Liver (tissue), 9 donors: ENCODE results near the gene RAB5B. TPM values are rescaled to one million over a fixed set of nuclear protein-coding genes. Genes with fewer than 3 reads are reported as not detected.
"Not testable (repeated sequence)": the region's sequence is repeated elsewhere in the genome, so short reads cannot be mapped to it uniquely, and the experiment has no call there.

Experiments used
- DNase-seq: peaks from one replicate; pipeline ENCODE4 v3.0.0-alpha.2; 2017; ENCODE audit warnings: low spot score
- H3K27ac ChIP-seq, 2 donors: one replicate each; pipeline ENCODE4 v1.7.0; 2013; ENCODE audit warnings: inconsistent platforms in 2 of 2, low read length in 2 of 2, control low read depth in 1 of 2, low read depth in 1 of 2, mild to moderate bottlenecking in 1 of 2
- H3K27me3 ChIP-seq, 4 donors: one replicate each; pipeline versions ENCODE4 v1.6.1 to v1.7.0; 2013; ENCODE audit warnings: low read length in 3 of 4, inconsistent platforms in 1 of 4, mild to moderate bottlenecking in 1 of 4, moderate library complexity in 1 of 4; ENCODE audit not compliant: control insufficient read depth in 4 of 4, insufficient read depth in 4 of 4
- H3K36me3 ChIP-seq, 4 donors: one replicate each; pipeline versions ENCODE4 v1.6.1 to v1.7.0; 2013; ENCODE audit warnings: low read length in 3 of 4, mild to moderate bottlenecking in 3 of 4, low read depth in 1 of 4, moderate library complexity in 1 of 4; ENCODE audit not compliant: control insufficient read depth in 4 of 4, insufficient read depth in 3 of 4
- H3K4me1 ChIP-seq, 4 donors: one replicate each; pipeline versions ENCODE4 v1.6.1 to v1.7.0; 2013; ENCODE audit warnings: low read length in 3 of 4, mild to moderate bottlenecking in 3 of 4, moderate library complexity in 1 of 4; ENCODE audit not compliant: control insufficient read depth in 4 of 4, insufficient read depth in 4 of 4
- H3K4me3 ChIP-seq, 3 donors: one replicate each; pipeline versions ENCODE4 v1.6.1 to v1.7.0; 2013; ENCODE audit warnings: low read length in 3 of 3, control low read depth in 1 of 3, low read depth in 1 of 3, mild to moderate bottlenecking in 1 of 3
- H3K9ac ChIP-seq, 2 donors: one replicate each; pipeline ENCODE4 v1.7.0; 2013; ENCODE audit warnings: low read length in 2 of 2, mild to moderate bottlenecking in 2 of 2, moderate library complexity in 2 of 2, control low read depth in 1 of 2, low read depth in 1 of 2
- H3K9me3 ChIP-seq, 4 donors: one replicate each; pipeline versions ENCODE4 v1.6.1 to v1.7.0; 2013; ENCODE audit warnings: low read length in 3 of 4; ENCODE audit not compliant: control insufficient read depth in 4 of 4
- FOXA1 ChIP-seq: IDR thresholded peaks from 2 replicates; pipeline ENCODE4 v1.6.1; 2016; ENCODE audit warnings: antibody characterized with exemption
- FOXA2 ChIP-seq: IDR thresholded peaks from 2 replicates; pipeline ENCODE4 v1.6.1; 2016; ENCODE audit warnings: antibody characterized with exemption
- GABPA ChIP-seq, 2 donors: IDR thresholded peaks in 1 of 2; conservative IDR thresholded peaks in 1 of 2; 2 replicates each; pipeline ENCODE4 v1.6.1; 2016; ENCODE audit warnings: antibody characterized with exemption in 2 of 2, mild to moderate bottlenecking in 1 of 2, moderate library complexity in 1 of 2
- HNF4A ChIP-seq, 2 donors: conservative IDR thresholded peaks; 2 replicates each; pipeline ENCODE4 v1.6.1; 2016; ENCODE audit warnings: antibody characterized with exemption in 2 of 2, mild to moderate bottlenecking in 2 of 2
- NR2F2 ChIP-seq: IDR thresholded peaks from 2 replicates; pipeline ENCODE4 v1.6.1; 2016; ENCODE audit warnings: antibody characterized with exemption
- RXRA ChIP-seq, 2 donors: IDR thresholded peaks; 2 replicates each; pipeline ENCODE4 v1.6.1; 2017 to 2018; ENCODE audit warnings: antibody characterized with exemption in 2 of 2, mild to moderate bottlenecking in 1 of 2
- SP1 ChIP-seq: IDR thresholded peaks from 2 replicates; pipeline ENCODE4 v1.6.1; 2018; ENCODE audit warnings: antibody characterized with exemption, mild to moderate bottlenecking
- TAF1 ChIP-seq: conservative IDR thresholded peaks from 2 replicates; pipeline ENCODE4 v1.6.1; 2016; ENCODE audit warnings: antibody characterized with exemption, mild to moderate bottlenecking
- YY1 ChIP-seq: IDR thresholded peaks from 2 replicates; pipeline ENCODE4 v1.6.1; 2016; ENCODE audit warnings: antibody characterized with exemption, mild to moderate bottlenecking
- WGBS: extraction: QIAGEN DNeasy Blood & Tissue Kit; methylation state at CpG from one replicate; pipeline ENCODE4 v1.1.7; 2013; 5-methylcytosine and 5-hydroxymethylcytosine counted together
- polyA plus RNA-seq, 2 donors: library from polyadenylated mRNA; stranded (reverse) in 1 of 2; unstranded in 1 of 2; fragments of 200-250 nt in 1 of 2; fragments of >200 nt in 1 of 2; fragmentation: Nextera tagmentation in 1 of 2; extraction: Ambion mirVana in 1 of 2; gene quantifications; one replicate each; pipeline versions ENCODE4 v1.2.1 to v1.2.3, GENCODE V29; 2013 to 2015
- total RNA-seq, 2 donors: library from RNA; depleted of rRNA; stranded (reverse); fragments of >200 nt; gene quantifications; one replicate each; pipeline ENCODE4 v1.2.3, GENCODE V29; 2014
- TF ChIP-seq, protein P1 (sequence below): IDR thresholded peaks from 2 replicates; pipeline ENCODE4 v1.6.1; 2016; ENCODE audit warnings: antibody characterized with exemption
- TF ChIP-seq, protein P2 (sequence below): fragments of 150-350 bp; IDR thresholded peaks from 2 replicates; pipeline ENCODE4 v1.5.1; 2017; ENCODE audit warnings: improper control_type of control experiment, low read depth, low read length; ENCODE audit not compliant: missing input control
- TF ChIP-seq, protein P3 (sequence below): IDR thresholded peaks from 2 replicates; pipeline ENCODE4 v1.6.1; 2016; ENCODE audit warnings: antibody characterized with exemption
- TF ChIP-seq, protein P4 (sequence below): IDR thresholded peaks from 2 replicates; pipeline ENCODE4 v1.6.1; 2016; ENCODE audit warnings: antibody characterized with exemption
- donor health status: healthy.
- donor health status: healthy.
- donor health status: healthy.
- donor health status: healthy.
- donor health status: healthy.

The RAB5B gene
- total and polyA plus RNA-seq, 4 donors, result 20.7 to 44.0 (median 38.4) TPM

DNA sequence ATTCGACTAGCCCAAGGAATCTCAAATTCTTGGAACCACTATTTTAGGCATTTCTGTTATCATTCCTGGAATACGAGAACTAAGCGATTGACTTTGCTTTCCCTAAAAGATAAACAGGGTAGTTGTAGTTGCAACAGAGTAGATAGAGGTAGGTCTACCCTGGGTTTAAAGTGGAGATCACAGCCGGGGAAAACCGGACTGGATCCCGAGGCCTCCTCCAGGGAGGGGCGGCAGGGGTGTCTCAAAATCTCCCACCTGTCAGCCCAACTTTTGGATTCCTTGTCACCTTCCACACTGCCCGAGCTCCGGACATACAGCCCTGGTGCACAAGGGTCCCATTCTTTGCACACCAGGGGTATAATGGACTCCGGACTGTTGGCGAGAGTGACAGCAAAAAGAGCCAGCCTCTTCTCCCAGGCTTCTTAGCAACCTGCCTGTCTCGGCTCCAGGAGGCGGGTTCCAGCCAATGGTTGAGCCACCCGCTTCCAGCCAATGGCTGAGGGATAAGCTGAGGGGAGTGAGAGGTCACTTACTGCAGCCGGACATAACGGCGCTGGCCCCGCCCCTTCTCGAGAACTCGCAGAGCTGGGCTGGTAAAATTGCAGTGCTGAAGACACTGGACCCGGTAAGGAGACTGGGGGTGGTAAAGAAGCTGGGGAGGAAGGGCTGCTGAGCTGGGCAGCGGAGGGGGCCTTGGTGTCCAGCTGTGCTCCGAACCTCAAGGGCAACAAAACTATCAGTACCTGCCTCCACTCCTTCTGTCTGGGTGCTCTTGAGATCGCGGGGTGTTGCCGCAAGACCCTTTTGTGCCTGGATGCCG is 23.0 kb downstream of the RAB5B start, which contains the start of gene SUOX (continued):
- peak; percentile 90 for TF ChIP-seq SP1

DNA sequence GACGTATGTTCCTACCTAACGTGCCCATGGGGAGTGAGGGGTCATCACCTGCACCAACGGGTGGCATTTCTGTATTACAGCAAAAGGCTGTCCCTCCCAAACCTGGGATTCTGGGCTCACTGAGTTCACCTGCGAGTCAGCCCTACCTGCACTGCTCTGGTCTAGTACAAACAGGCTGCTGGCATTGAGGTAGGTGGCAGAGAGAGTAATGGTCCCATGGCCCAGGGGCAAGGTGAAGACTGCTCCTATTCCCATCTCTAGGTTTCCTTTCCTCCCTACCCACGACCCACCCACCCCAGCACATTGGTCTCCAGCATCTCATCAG is 23.6 kb downstream of the RAB5B start:
- 4% methylated on average over 5 of the region's 5 CpGs for WGBS
- Histone ChIP-seq H3K4me3 (peak overlapping the region; percentile 58 to 92 (median 87)), H3K9ac (peak overlapping the region; percentile 34 to 78), H3K9me3 (no peaks in the 10 kb centered on the region), H3K36me3 (peaks cover 8 to 17% (median 15%) of the 10 kb centered on the region in 4 donors), H3K4me1 (peaks cover 7 to 44% (median 36%) of the 10 kb centered on the region in 4 donors), H3K27me3 (no peaks in the 10 kb centered on the region), H3K27ac (peak overlapping the region; percentile 77 to 89)
- TF ChIP-seq RXRA (IDR thresholded peaks at IDR 0.05), result no peak
- TF ChIP-seq FOXA2, result no peak
- no peak for TF ChIP-seq TAF1
- TF ChIP-seq, protein P1, sequence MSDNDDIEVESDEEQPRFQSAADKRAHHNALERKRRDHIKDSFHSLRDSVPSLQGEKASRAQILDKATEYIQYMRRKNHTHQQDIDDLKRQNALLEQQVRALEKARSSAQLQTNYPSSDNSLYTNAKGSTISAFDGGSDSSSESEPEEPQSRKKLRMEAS, result no peak
- no peak for TF ChIP-seq NR2F2
- TF ChIP-seq, protein P2, sequence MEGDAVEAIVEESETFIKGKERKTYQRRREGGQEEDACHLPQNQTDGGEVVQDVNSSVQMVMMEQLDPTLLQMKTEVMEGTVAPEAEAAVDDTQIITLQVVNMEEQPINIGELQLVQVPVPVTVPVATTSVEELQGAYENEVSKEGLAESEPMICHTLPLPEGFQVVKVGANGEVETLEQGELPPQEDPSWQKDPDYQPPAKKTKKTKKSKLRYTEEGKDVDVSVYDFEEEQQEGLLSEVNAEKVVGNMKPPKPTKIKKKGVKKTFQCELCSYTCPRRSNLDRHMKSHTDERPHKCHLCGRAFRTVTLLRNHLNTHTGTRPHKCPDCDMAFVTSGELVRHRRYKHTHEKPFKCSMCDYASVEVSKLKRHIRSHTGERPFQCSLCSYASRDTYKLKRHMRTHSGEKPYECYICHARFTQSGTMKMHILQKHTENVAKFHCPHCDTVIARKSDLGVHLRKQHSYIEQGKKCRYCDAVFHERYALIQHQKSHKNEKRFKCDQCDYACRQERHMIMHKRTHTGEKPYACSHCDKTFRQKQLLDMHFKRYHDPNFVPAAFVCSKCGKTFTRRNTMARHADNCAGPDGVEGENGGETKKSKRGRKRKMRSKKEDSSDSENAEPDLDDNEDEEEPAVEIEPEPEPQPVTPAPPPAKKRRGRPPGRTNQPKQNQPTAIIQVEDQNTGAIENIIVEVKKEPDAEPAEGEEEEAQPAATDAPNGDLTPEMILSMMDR, result no peak
- no peak for TF ChIP-seq FOXA1
- TF ChIP-seq HNF4A (conservative IDR thresholded peaks at IDR 0.05), result no peak
- TF ChIP-seq SP1, result no peak
- no peak for TF ChIP-seq GABPA (IDR thresholded peaks at IDR 0.05 in 1 of 2, conservative IDR thresholded peaks at IDR 0.05 in 1 of 2)
- TF ChIP-seq, protein P3, sequence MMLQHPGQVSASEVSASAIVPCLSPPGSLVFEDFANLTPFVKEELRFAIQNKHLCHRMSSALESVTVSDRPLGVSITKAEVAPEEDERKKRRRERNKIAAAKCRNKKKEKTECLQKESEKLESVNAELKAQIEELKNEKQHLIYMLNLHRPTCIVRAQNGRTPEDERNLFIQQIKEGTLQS, result no peak
- no peak for TF ChIP-seq YY1
- TF ChIP-seq, protein P4, sequence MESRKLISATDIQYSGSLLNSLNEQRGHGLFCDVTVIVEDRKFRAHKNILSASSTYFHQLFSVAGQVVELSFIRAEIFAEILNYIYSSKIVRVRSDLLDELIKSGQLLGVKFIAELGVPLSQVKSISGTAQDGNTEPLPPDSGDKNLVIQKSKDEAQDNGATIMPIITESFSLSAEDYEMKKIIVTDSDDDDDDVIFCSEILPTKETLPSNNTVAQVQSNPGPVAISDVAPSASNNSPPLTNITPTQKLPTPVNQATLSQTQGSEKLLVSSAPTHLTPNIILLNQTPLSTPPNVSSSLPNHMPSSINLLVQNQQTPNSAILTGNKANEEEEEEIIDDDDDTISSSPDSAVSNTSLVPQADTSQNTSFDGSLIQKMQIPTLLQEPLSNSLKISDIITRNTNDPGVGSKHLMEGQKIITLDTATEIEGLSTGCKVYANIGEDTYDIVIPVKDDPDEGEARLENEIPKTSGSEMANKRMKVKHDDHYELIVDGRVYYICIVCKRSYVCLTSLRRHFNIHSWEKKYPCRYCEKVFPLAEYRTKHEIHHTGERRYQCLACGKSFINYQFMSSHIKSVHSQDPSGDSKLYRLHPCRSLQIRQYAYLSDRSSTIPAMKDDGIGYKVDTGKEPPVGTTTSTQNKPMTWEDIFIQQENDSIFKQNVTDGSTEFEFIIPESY, result no peak
- DNase-seq, result no peak

DNA sequence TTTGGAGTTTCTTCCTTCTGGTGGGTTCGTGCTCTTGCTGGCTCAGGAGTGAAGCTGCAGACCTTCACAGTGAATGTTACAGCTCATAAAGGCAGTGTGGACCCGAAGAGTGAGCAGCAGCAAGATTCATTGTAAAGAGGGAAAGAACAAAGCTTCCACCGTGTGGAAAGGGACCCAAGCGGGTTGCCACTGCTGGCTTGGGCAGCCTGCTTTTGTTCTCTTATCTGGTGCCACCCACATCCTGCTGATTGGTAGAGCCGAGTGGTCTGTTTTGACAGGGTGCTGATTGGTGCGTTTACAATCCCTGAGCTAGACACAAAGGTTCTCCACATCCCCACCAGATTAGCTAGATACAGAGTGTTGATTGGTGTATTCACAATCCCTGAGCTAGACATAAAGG is 25.6 kb downstream of the RAB5B start:
- not testable (repeated sequence) for H3K27me3 ChIP-seq, H3K9me3 ChIP-seq, H3K27ac ChIP-seq, H3K9ac ChIP-seq, DNase-seq, H3K4me3 ChIP-seq
- Histone ChIP-seq H3K4me1 (peaks cover 7 to 44% (median 36%) of the 10 kb centered on the region in 4 donors), H3K36me3 (peaks cover 0 to 12% (median 10%) of the 10 kb centered on the region in 4 donors)
- WGBS, result 67% methylated on average over 5 of the region's 6 CpGs

DNA sequence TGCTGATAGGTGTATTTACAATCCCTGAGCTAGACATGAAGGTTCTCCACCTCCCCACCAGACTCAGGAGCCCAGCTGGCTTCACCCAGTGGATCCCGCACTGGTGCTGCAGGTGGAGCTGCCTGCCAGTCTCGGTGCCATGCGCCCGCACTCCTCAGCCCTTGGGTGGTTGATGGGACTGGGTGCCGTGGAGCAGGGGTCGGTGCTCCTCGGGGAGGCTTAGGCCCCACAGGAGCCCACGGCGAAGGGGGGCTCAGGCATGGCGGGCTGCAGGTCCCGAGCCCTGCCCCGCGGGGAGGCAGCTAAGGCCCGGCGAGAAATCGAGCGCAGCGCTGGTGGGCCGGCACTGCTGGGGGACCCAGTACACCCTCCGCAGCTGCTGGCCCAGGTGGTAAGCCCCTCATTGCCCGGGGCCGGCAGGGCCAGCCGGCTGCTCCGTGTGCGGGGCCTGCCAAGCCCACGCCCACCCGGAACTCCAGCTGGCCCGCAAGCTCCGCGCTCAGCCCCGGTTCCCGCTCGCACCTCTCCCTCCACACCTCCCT is 26.2 kb downstream of the RAB5B start:
- not testable (repeated sequence) for DNase-seq, H3K4me3 ChIP-seq, H3K27ac ChIP-seq, H3K27me3 ChIP-seq, H3K9me3 ChIP-seq, H3K9ac ChIP-seq
- peaks cover 7 to 43% (median 35%) of the 10 kb centered on the region in 4 donors for H3K4me1 ChIP-seq
- H3K36me3 ChIP-seq, result peaks cover 0 to 14% (median 11%) of the 10 kb centered on the region in 4 donors
- 93% methylated on average over 33 of the region's 33 CpGs for WGBS
